GM06990 (cell line): ENCODE results near the gene CPNE9.
A peak's percentile ranks its signal among the peaks of the same experiment; 100 is the strongest.

Experiments used
- DNase-seq: peaks from one replicate; pipeline ENCODE4 v3.0.0-alpha.2; 2011; ENCODE audit not compliant: insufficient read length; ENCODE audit errors: extremely low read depth
- H3K27me3 ChIP-seq: replicated peaks from 2 replicates; pipeline ENCODE4 v1.6.0; 2011; ENCODE audit warnings: low read length; ENCODE audit not compliant: control insufficient read depth, insufficient read depth
- H3K36me3 ChIP-seq: 2 replicates; pipeline ENCODE4 v1.5.1; 2011; ENCODE audit warnings: low read length; ENCODE audit not compliant: control insufficient read depth, insufficient read depth
- H3K4me3 ChIP-seq: replicated peaks from 2 replicates; pipeline ENCODE4 v1.5.1; 2011; ENCODE audit warnings: low read depth, mild to moderate bottlenecking, control low read depth, low read length
- TF ChIP-seq, protein P1 (sequence below): IDR thresholded peaks from 2 replicates; pipeline ENCODE4 v1.5.1; 2011; ENCODE audit warnings: low read length, control low read depth, mild to moderate bottlenecking, inconsistent platforms; ENCODE audit not compliant: insufficient read depth, poor library complexity, severe bottlenecking

Gene CPNE9

DNA sequence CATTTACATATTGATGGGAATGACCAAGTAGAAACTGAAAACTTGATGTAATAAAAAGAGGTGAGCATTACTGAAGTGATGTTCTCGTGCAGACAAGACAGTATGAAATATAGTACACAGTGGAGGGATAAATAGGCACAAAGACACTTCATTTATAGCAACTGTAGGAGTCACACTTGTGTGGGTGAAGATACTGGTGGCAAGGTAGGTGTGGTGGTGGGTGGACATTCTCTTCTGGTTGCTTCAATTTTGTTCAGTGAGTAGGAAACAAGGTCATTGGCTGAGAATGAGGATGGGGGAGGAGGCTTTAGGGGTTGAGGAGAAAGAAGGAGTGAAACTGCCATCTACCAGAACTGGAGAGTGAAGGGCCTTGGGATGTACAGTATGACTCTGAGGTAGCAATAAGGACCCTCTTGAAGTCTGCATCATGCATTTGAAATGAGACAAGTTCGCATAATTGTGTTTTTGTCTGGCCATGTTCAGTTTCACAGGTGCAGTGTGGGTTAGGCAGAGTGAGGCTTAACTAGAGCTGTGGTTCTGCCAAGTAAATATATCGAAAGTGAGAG is 6.6 kb downstream of the CPNE9 start:
- Histone ChIP-seq H3K36me3 (no peaks in the 10 kb centered on the region), H3K4me3 (no peak overlapping the region), H3K27me3 (no peaks in the 10 kb centered on the region; the same call in none of the 2 replicates)
- TF ChIP-seq, protein P1, sequence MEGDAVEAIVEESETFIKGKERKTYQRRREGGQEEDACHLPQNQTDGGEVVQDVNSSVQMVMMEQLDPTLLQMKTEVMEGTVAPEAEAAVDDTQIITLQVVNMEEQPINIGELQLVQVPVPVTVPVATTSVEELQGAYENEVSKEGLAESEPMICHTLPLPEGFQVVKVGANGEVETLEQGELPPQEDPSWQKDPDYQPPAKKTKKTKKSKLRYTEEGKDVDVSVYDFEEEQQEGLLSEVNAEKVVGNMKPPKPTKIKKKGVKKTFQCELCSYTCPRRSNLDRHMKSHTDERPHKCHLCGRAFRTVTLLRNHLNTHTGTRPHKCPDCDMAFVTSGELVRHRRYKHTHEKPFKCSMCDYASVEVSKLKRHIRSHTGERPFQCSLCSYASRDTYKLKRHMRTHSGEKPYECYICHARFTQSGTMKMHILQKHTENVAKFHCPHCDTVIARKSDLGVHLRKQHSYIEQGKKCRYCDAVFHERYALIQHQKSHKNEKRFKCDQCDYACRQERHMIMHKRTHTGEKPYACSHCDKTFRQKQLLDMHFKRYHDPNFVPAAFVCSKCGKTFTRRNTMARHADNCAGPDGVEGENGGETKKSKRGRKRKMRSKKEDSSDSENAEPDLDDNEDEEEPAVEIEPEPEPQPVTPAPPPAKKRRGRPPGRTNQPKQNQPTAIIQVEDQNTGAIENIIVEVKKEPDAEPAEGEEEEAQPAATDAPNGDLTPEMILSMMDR = no peak
- DNase-seq = no peak

DNA sequence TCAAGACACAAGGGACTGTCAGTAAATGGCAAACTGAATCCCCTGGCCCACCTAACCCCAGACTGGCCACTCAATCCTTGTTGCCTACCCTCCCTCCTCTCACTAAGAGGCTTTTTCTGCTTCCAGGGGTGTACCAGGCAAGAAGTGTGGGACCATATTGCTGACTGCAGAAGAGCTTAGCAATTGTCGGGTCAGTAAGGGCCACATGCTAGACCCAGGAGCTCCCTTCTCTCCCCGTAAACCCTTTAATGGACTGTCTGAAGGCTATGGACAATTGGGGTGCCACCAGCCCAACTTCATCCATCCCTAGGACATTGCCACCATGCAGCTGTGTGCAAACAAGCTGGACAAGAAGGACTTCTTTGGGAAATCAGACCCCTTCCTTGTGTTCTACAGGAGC is 8.8 kb downstream of the CPNE9 start:
- Histone ChIP-seq H3K27me3 (no peaks in the 10 kb centered on the region; the same call in none of the 2 replicates), H3K4me3 (no peak overlapping the region), H3K36me3 (no peaks in the 10 kb centered on the region)
- DNase-seq = no peak
- TF ChIP-seq, protein P1 = no peak

DNA sequence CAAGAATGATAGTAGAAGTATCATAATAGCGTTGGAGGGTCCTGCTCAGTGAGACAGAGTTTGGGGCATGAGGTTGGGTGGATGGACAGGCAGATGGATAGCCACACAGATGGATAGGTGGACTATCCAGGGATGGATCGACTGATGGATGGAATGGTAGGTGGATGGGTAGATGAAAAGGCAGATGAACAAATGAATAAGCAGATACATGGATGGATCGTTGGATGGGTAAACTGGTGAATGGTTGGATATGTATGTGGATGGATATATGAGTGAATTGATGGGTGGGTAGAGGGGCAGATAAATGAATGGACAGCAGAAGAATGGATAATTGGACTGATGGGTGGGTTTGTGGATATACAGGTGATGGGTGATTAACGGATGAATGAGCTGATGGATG is 9.5 kb downstream of the CPNE9 start:
- TF ChIP-seq, protein P1 = no peak
- no peak for DNase-seq
- Histone ChIP-seq H3K36me3 (no peaks in the 10 kb centered on the region), H3K4me3 (no peak overlapping the region), H3K27me3 (no peaks in the 10 kb centered on the region; the same call in none of the 2 replicates)

DNA sequence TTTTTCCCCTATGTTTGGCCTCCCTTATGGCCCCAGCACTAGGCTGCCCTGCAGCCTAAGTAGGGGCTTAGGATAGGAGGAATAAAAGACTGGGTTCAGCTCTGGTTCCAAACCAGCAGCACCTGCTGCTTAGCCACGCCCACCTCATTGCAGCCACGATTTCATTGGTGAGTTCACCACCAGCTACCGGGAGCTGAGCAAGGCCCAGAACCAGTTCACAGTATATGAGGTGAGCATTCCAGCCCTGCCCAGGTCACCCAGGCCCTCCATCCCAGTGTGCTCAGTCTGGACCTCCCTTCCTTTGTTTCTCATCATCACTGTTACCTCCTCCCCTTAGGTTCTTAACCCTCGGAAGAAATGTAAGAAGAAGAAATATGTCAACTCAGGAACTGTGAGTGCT is 11.5 kb downstream of the CPNE9 start:
- Histone ChIP-seq H3K36me3 (no peaks in the 10 kb centered on the region), H3K4me3 (no peak overlapping the region), H3K27me3 (no peaks in the 10 kb centered on the region; the same call in none of the 2 replicates)
- TF ChIP-seq, protein P1 = no peak
- no peak for DNase-seq

DNA sequence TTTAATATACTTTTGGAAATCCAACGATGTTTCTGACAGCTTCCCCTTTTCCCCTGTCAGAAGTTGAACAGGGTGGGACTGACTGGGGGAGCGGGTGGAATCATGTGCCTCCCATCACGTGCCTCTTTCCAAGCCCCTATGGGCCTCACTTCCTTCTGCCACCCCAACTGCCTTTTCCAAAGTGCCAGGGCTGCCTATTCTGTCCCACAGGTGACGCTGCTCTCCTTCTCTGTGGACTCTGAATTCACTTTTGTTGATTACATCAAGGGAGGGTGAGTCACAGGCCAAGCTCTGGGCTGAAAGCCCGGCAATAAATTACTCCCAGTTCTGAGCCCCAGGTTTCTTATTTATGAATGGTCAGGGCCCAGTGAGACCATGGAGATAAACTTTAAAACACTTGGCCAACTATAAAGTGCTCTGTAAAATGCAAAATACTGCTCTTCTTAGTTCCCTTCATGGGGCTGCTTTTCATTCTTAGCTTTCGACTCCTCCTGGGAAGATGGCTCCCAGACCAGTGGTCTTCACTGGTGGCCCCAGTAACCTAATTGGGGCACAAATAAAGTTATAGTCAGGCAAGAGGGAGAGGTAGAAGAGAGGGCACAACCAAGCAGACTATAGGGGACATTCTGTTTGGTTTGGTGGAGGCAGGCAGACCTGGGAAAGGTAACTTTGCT is 12.3 kb downstream of the CPNE9 start:
- TF ChIP-seq, protein P1 = peak; percentile 26
- no peak overlapping the region for H3K4me3 ChIP-seq
- H3K27me3 ChIP-seq = no peaks in the 10 kb centered on the region; the same call in none of the 2 replicates
- no peaks in the 10 kb centered on the region for H3K36me3 ChIP-seq
- DNase-seq = no peak
